Sciatic nerve (tissue), 2 donors: ENCODE measurements around the gene CDHR5. TPM values are rescaled to one million over a fixed set of nuclear protein-coding genes. Genes with fewer than 3 reads are reported as not detected.

Experiments used
- ATAC-seq: fragments of 200-7000 bp; cut with Tn5 transposase; one replicate; pipeline ENCODE4 v1.9.1; 2020; ENCODE audit warnings: mild to moderate bottlenecking, moderate library complexity
- DNase-seq: peaks from one replicate; pipeline ENCODE4 v3.0.0-alpha.2; 2020; ENCODE audit warnings: low spot score
- intact Hi-C: fragments of 100-400 bp; cut with DNase I; formaldehyde crosslinking; loops from one replicate; pipeline ENCODE4 v1.14.2; 2022
- total RNA-seq: library from RNA; stranded (reverse); fragmentation: NEBNext Ultra II Directional; extraction: Animal tissue kit (Norgen Biotek cat#: 25700); gene quantifications from one replicate; pipeline ENCODE4 v1.2.1, GENCODE V29; 2021
- donor health status: DM: no; HTN: no; CAD: no.
- donor health status: DM: no; HTN: no; CAD: no.

Gene CDHR5
- total RNA-seq, 1 donor from 2014 or later, result not detected

DNA sequence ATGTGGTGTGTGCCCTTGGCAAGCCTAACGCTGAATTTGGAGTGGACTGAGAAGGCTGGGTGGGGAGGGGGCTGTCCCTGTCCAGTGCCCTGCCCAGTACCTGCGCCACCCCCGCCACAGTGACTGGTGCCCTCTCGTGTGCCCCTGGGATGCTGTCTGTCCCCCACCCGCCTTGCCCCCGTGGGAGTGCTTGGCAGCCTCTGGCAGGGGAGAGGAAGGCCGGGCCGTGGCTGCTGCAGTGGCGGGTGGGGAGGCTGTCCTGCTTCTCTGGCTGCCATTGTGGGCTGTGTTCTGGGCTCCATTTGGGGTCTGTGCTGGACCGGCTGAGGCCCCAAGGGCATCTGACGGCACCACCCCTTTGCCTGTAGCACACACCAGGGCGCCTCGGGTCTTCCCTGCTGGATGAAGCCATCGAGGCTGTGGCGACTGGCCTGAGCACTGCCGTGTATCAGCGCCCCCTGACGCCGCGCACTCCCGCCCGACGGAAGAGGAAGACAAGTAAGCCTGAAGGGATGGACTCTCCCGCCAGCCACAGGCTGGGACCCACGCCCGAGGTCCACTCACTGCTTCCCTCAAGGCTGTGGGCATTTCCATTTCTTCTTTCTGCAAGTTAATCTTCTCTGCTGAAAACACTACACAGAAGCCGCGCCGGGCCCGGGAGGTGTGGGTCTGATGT lies 26.6 kb downstream of the CDHR5 start:
- DNase-seq (no peak), ATAC-seq (no peak)
- intact Hi-C loops, result no loop called here

DNA sequence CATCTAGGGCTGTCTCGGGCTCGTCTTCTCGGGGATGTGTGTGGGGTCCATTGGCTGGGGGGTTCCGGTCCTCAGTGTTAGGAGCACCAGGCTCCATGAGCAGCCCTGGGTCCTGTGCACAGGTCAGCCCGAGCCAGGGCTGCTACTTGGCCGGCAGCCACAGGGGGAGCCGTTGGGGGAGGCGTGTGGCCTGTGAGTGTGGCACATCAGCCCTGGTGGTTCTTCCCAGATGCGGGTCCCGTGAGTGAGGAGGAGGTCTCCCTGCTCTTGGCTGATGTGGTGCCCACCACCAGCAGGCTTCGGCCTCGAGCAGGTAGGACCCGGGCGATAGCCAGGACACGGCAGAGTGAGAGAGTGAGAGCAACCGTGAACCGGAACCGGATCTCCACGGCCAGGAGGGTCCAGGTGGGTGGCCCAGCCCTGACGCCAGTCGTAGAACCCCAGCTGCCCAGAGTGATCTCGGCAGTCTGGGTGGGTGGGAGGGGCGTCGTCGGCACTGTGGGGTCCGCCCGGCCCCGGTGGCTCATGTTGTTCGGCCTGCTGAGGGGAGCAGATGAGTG lies 27.5 kb downstream of the CDHR5 start:
- intact Hi-C loops, result no loop called here
- peak; percentile 19 for ATAC-seq
- no peak for DNase-seq

DNA sequence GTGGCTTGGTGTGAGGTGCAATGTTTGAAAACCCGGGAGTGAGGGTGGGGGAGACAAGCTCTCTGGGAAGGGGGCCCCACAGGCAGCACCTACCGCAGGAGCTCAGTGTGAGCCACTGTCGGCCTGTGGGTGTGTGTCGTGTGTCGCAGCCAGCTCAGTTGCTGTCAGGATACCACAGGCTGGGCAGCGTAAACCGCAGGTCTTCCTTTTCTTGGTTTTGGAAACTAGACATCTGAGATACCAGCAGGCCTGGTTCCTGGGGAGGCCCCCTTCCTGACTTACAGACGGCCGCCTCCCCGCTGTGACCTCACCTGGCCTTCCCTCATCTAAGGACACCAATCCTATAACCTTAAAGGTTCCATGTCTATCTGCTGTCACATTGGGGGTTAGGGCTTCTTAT lies 28.4 kb downstream of the CDHR5 start:
- intact Hi-C loops, result no loop called here
- ATAC-seq (no peak), DNase-seq (no peak)

DNA sequence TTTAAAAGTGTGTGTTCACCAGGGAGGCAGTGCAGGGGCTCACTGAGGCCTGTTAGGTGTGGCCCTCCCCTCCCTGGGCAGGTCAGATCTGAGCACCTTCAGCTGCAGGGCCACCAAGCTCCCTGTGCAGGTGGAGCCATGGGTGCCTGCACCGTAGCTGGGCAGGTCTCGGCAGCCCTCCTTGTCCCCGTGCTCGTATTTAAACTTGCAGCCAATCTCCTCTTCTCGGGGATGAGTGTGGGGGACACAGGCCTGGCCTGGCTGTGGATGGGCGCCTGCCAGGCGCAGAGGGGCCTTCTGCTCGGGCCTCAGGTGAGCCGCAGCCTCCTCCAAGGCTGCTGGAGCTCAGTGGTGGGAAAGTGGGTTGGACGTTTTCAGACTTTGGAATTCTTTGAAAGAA lies 29.4 kb downstream of the CDHR5 start:
- no peak for ATAC-seq
- DNase-seq, result no peak
- intact Hi-C loops, result no loop called here

DNA sequence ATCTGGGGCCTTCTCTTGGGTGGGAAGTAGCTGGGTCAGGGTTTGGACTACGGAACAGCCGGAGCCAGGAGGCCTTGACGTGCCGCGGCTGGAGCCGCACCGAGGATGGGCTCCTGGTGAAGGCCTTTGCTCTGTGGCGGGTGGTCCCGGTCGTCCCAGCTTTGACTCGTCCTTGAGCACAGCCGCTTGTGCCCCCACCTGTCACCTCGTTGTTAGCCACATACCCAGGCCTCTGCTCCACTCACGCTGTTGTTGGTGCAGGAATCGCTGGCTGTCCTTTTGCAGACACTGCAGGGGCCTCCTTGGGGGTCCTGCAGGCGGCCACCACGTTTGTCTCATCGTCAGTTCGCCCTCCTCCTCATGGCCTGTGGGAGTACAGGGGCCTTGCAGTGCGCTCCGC lies 31.4 kb downstream of the CDHR5 start:
- ATAC-seq (no peak), DNase-seq (no peak)
- intact Hi-C loops, result no loop called here

DNA sequence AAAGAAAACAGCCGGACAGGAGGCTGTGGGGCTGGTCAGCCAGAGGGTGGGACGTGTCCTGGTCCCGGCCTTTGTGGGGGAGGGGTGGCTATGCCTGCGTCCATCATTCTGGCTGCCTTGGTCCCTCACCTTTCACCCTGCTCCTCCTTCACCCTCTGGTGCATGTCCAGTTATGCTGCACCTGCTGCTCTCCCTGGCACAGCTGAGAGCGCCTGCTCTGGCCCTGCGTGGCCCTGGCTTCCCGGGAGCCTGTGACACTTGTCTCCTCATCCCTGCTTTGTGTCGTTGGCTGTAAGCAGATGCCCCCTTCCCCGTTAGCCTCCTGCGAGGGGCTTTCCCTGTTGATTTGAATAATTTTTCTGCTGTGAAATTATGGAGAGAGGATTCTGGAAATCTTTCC lies 31.8 kb downstream of the CDHR5 start:
- ATAC-seq, result no peak
- intact Hi-C loops, result no loop called here

DNA sequence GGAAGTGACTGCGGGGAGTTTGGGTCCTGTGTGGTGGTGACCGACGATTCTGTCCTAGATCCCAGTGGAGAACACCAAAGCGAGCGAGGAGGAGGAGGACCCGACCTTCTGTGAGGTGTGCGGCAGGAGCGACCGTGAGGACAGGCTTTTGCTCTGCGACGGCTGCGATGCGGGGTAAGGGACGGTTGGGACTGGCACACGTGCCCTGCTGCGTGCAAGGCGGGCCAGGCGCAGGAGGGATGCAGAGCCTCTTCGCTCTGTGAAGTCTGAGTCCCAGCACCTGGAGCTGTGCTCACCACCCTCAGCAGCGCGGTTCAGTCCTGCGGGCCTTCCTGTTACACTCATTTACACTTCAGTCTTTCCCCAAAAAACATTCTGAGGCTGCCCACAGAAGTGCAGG lies 32.3 kb downstream of the CDHR5 start:
- intact Hi-C loops, result no loop called here
- no peak for ATAC-seq
- DNase-seq, result no peak

More for the DNA sequence above, 31.8 kb downstream of the CDHR5 start:
- DNase-seq, result no peak

DNA sequence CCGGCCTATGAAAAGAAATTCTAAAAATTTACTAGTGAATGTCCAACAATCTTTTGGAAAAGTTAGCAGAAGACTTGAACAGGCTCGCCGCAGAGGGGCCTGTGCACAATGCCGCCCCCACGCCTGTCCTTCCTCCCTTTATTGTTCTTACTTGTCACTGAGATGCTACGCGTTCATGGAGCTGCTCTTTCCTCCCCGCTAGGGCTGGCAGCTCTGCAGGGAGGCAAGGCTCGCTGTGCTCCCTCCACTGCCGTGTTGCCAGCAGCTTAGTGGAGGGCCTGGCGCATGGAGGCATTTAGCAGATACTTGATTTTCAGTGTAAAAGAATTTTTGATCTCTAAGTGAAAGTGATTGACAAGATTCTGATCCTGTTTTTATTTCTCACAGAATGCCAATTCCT lies 33.8 kb downstream of the CDHR5 start:
- intact Hi-C loops, result no loop called here
- DNase-seq (no peak), ATAC-seq (no peak)

DNA sequence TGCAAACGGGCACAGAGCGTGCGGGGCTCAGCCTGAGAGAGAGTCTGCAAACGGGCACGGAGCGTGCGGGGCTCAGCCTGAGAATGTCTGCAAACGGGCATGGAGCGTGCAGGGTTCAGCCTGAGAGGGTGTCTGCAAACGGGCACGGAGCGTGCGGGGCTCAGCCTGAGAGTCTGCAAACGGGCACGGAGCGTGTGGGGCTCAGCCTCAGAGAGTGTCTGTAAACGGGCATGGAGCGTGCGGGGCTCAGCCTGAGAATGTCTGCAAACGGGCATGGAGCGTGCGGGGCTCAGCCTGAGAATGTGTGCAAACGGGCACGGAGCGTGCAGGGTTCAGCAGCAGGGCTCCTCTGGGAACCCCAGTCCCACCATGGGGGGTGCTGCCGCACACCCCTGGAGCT lies 35.0 kb downstream of the CDHR5 start:
- DNase-seq (no peak), ATAC-seq (no peak)
- intact Hi-C loops, result no loop called here

DNA sequence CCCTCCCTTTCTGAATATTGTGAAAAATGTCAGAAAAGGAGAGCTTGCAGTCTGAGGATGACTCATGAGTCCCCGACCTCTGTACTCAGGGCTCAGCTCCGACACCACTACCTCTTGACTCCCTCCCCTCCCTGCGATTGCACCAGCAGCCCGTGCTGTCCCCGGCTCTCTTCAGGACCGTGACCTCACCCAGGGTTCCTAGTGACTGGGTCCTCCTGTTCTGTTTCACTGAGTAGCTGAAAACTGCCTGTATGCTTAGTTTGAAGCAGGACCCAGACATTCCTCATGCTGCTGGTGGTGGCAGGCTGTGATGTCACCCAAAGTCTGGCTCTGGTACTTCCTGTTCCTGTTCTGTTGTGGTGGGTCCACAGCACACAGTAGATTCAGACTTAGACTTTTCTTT lies 36.8 kb downstream of the CDHR5 start:
- intact Hi-C loops, result no loop called here
- ATAC-seq, result no peak
- DNase-seq, result no peak

DNA sequence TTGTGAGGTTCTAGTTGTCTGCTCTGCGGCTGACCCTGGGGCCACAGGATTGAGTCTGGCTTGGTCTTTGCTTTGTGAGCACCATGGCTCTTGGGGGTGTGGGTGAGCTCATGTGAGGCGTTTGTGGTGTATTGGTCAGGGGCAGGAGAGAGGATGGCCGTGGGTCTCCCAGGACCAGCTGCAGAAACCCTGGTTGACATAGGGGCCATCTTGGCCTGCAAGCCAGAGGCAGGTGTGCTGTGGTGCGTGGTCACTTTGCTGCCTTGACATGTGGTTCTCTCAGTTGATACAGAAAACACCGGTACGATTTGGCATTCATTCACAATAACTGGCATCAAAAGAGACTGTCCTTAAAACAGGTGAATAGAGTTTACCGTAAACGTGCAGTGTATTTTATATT lies 37.2 kb downstream of the CDHR5 start:
- intact Hi-C loops, result no loop called here
- DNase-seq (no peak), ATAC-seq (no peak)

DNA sequence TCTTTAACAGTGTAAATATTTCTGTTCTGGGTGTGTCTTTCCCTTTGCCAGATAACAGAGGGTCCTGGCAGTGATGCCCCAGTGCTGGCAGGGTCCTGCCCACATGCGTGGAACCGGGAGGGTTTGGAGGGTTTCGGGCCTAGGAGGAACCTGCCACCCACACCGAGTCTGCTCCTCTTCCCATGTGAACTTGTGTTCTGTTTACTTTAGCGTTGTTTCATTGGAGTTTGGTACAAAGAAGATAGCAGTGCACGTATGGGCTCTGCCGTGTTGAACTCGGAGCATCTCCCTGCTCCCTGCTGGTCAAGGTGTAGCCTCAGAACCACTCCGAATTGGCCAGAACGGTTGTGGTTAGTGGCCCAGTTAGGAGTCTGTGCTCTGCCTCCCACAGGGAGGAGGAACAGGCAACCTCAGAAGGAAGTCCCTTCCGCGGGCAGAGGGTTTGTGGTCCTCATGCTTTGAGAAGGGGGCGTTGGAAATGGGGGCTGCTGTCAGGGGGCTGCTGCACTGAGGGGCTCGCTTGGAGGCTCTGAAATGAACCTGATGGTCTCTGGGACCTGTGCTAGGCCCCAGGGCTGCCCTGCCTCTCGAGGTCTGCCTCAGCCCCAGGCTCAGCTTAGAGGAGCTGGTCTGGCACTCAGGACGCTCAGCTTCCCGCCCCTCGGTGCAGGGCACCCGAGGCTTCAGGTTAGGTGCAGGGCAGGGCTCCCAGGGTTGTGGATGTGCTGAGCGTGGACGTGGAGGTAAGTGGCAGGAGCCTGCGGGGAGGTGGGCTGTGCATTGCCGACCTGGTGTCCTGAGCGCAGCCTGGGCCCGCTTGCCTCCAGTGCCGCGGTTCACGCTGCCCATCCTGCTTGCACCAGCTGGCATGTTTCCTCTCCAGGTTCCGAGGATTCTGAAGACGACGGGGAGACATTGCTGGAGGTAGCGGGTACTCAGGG lies 38.1 kb downstream of the CDHR5 start:
- ATAC-seq (peak; percentile 33), DNase-seq (no peak)
- intact Hi-C loops, result no loop called here

DNA sequence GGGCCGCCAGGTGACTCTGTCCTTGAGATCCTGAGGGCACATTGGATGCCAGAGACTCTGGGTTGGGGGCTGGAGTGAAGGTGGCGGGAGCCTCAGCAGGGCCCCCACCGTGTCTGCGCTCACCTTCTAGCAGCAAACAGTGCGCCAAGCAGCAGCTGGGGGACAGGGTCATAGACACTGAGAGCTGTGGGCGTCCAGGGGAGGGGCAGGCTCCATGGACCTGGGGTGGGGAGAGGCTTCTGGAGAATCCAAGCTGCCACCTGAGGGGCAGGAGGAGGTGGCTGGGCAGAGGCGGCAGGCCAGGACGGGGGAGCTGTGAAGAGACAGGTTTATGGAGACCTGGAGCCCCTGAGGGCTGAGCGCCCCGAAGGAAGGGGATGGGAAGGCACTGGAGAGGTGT lies 40.5 kb downstream of the CDHR5 start:
- ATAC-seq, result no peak
- intact Hi-C loops, result no loop called here
- DNase-seq, result no peak

DNA sequence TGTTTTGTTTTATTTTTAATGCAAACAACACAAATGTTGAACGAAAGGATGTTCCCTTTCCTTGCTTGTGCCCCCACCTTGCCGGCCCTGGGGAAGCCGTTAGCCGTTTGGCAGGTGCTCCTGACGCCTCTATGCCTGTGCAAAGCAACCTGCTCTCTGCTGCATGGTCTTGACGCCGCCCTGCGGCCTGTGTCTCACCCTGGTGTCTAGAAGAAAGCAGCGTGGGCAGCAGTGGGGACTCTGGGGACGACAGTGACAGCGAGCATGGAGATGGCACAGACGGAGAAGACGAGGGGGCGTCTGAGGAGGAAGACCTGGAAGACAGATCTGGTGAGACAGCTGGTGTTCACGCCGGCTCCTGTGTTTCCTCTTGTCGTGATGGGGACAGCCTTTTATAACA lies 43.0 kb downstream of the CDHR5 start:
- intact Hi-C loops, result no loop called here
- no peak for ATAC-seq
- no peak for DNase-seq

DNA sequence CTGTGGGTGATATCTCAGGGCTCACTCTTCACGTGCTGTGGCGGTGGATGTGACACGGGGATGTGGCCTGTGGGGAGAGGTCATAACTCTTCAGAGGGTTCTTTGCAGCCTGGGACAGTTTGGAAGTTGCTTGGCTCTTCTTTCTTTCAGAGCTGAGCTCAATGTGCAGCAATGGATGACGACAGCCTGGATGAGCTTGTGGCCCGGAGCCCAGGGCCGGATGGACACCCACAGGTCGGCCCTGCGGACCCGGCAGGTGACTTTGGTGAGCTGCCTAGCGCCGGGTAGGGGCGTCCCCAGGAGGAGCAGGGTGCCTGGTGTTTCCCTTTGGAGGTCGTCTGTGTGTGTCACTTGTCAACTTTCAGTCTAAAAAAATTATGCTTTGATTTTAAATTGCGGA lies 43.4 kb downstream of the CDHR5 start:
- DNase-seq, result no peak
- ATAC-seq, result no peak
- intact Hi-C loops, result no loop called here

DNA sequence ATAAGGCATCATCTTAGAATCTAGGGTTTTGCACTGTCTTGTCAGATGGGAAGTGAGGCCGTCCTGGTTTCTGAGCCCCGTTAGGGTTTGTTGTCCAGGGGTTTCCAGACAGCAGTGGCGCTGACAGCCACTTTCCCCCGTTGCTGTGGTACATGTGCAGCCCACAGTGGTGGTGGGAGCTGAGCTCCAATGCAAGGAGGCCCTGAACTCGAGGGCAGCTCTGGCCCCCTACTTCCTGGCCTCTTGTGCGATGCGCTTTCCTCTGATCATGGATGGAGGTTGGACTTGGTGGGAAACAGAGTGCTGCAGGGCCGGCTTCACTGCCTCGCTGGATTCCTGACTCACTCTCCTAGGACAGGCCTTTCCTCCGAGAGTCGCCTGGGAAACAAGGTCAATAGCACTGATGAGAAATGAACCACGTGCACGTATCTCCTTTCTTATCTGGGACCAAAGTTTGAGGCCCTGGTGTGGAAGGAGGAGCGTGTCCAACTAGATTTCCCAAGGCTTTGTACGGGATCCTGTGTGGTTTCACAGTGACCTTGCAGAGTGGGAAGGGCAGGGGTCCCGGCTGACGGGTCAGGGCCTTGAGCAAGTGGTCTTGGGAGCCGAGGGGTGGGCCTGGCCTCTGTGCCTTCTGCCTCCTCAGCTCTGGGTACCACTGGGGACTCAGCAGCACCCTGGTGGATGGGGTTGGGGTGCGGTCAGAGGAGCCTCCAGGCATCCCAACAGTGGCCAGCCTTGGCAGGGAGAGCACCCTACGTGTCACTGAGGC lies 44.7 kb downstream of the CDHR5 start:
- ATAC-seq, result no peak
- intact Hi-C loops, result no loop called here
- no peak for DNase-seq

DNA sequence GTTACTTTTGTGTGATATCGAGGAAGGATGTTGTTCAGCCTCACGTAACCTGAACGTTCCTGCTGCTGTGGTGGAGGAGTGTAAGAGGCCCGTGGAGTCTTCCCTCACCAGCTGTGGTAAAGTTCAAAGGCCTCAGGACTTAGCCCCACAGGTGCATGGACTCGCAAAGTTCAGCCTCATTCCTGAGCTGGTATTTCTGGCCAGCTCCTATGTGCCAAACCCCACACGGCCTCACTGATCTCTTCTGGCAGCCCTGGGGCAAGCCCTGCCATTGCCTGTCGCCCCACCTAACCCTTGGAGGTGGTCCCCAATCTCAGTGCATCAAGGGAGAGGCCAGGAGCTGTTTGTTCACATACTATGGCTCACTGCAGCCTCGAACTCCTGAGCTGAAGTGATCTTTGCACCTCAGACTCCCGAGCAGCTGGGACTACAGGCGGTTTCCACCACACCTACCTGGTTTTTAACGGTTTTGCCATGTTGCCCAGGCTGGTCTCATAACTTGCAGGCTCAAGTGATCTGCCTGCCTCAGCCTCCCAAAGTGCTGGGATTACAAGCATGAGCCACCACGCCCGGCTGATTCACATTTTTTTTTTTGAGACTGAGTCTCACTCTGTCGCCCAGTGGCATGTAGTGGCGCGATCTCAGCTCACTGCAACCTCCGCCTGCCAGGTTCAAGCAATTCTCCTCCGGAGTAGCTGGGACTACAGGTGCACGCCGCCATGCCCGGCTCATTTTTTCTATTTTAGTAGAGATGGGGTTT lies 46.3 kb downstream of the CDHR5 start:
- DNase-seq, result no peak
- no peak for ATAC-seq
- intact Hi-C loops, result no loop called here

DNA sequence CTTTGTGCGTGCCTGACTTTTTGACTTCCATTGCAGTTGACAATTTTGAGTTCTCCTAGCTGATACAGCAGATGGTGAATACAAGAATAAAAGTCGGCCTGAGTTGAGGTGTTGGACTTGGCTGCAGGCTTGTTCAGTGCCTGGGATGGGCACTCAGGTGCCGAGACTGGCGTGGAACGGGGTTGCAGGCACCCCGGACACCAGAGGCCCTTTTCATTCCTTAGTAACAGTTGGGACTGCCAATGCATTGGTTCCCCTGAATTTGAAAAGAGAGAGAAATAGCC lies 47.2 kb downstream of the CDHR5 start:
- ATAC-seq (no peak), DNase-seq (no peak)
- intact Hi-C loops, result no loop called here
